Measurements from ENCODE around the gene TRIM71.
"Not testable (repeated sequence)": the region's sequence is repeated elsewhere in the genome, so short reads cannot be mapped to it uniquely, and the experiment has no call there.

The TRIM71 gene

GRCh38 chr3:32819551-32820348, 2.0 kb downstream of the TRIM71 start:
- no peak for DNase-seq (ENCODE audit: low read depth in 2 of 2)

DNA sequence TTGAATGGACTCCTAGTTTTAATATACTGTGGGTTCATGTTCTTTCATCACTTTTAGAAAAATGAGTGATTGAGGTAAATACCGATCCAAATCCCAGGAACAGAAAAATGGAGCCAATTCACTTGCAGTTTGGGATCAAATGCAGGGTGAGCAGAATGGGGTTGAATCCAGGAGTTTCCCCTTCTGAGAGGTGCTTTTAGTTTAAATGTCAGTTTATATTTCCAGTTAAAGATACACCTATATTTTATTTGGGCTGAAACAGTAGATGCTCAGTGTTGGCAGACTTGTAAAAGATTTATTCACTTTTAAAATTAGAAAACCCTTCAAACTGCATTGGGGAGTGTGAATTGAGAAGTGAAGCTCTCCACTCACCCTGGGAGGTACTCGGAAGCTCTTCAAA, 2.6 kb downstream of the TRIM71 start:
- DNase-seq (ENCODE audit: low read depth in 2 of 2): no peak

- no peak for DNase-seq (ENCODE audit: low read depth in 2 of 2)
Observed at GRCh38 chr3:32820971-32821685, 3.3 kb downstream of the TRIM71 start.

GRCh38 chr3:32821686-32822296, 4.0 kb downstream of the TRIM71 start:
- no peak for DNase-seq (ENCODE audit: low read depth in 2 of 2)

GRCh38 chr3:32822609-32823498, 5.1 kb downstream of the TRIM71 start:
- no peak for DNase-seq (ENCODE audit: low read depth in 2 of 2)

- not testable (repeated sequence) for DNase-seq (ENCODE audit: low read depth in 2 of 2)
Observed at GRCh38 chr3:32823641-32824184, 5.9 kb downstream of the TRIM71 start.

GRCh38 chr3:32825601-32826375, 8.0 kb downstream of the TRIM71 start:
- DNase-seq (ENCODE audit: low read depth in 2 of 2): no peak

DNA sequence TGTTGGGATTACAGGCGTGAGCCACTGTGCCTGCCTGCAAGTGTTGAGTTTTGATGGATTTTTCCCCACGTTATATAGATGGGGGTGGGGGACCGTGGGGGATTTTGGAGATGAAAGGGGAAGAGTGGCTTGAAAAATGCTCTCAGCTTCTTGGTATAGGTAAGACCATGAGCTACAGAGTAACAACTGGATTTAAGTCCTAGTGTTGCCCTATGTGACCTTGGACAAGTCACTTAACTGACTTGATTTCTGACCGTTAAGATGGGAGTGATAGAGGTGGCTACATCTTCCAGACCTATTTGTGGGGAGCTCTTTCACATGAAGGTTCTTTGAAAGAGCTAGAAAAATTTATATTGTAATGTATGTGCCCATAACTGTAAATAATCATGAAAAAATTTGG, 13.3 kb downstream of the TRIM71 start:
- DNase-seq (ENCODE audit: low read depth in 2 of 2): no peak

GRCh38 chr3:32831791-32832190, 14.0 kb downstream of the TRIM71 start:
- DNase-seq (ENCODE audit: low read depth in 2 of 2): no peak

DNA sequence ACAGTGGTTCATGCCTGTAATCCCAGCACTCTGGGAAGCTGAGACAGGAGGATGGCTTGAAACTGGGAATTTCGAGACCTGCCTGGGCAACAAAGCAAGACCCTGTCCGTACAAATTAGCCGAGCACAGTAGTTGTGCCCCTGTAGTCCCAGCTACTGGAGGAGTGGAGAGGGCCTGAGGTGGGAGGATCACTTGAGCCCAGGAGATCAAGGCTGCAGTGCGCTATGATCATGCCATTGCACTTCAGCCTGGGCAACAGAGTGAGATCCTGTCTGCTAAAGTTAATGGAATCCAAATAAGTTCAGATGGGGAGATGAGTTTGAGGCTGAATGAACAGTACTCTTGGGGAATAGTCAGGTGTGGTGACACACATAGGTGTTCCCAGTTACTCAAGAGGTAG, 14.4 kb downstream of the TRIM71 start:
- no peak for DNase-seq (ENCODE audit: low read depth in 2 of 2)

DNA sequence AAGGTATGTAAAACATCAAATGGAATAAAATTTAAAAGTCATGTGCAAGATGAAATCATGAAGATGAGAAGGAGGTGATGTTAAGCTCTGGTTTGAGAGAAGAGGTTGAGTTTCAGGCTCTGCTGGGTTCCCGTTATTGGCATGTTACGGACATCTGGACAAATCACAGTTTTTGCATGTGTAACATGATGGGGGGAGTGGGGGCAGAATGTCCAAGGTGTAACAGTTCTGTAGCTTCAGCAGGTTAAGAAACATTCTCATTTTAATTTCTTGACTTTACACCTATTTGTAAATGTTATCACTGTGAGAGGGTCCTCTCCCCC, 17.2 kb downstream of the TRIM71 start:
- DNase-seq (ENCODE audit: low read depth in 2 of 2): no peak

GRCh38 chr3:32835961-32836360, 18.2 kb downstream of the TRIM71 start:
- DNase-seq (ENCODE audit: low read depth in 2 of 2): no peak

DNA sequence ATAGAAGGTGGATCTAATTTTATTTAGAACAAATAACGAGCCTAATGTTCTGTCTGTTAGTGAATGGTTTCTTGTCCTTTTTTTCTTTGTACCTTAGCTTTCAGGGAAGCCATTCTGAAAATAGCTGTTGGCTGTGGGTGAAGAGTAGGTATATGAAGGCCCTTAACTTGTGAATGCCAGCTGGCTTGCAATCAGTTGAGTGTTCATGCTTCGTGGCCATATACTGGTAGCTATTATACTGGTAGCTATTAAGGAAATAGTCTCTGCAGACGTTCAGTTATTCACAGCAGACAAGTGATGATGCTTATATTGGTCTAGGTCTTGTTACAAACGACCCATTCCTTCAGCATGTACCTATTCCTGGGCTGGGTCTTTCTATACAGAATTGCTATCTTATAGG, 18.8 kb downstream of the TRIM71 start:
- no peak for DNase-seq (ENCODE audit: low read depth in 2 of 2)

- no peak for DNase-seq (ENCODE audit: low read depth in 2 of 2)
Observed at GRCh38 chr3:32837366-32837765, 19.6 kb downstream of the TRIM71 start.

- no peak for DNase-seq (ENCODE audit: low read depth in 2 of 2)
Observed at GRCh38 chr3:32837789-32838188, 20.0 kb downstream of the TRIM71 start.

DNA sequence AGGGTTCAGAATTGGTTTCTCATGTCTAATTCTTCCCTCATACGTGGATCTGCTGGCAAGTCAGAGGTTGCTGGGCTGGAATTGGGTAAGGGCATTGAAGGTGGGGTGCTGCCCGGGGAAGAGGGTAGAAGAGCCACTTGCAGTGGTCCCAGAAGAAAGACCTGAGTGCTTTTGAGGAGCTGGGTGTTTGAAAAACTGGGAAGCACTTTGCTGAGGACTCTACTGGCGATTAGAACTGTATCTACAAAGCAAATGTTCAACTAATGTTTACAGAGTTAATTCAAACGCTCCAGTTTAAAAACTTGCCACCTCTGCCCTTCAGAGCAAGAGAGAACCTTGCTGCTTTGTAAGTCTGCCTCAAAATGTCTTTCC, 21.9 kb downstream of the TRIM71 start:
- DNase-seq (ENCODE audit: low read depth in 2 of 2): no peak

GRCh38 chr3:32840086-32840841, 22.5 kb downstream of the TRIM71 start:
- DNase-seq (ENCODE audit: low read depth in 2 of 2): no peak

DNA sequence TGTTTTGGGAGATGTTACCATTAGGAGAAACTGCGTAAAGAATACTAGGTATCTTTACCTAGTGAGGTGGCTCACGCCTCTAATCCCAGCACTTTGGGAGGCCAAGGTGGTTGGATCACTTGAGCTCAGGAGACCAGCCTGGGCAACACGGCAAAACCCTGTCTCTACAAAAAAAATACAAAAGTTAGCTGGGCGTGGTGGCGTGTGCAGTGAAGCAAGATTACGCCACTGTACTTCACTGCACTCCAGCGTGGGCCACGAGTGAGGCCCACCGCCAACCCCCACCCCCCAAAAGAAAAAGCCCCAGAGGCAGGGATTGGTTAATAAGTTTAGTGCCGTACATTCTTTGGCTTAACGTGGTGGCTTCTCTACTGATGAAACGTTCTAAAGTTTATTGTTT, 23.5 kb downstream of the TRIM71 start:
- no peak for DNase-seq (ENCODE audit: low read depth in 2 of 2)

DNA sequence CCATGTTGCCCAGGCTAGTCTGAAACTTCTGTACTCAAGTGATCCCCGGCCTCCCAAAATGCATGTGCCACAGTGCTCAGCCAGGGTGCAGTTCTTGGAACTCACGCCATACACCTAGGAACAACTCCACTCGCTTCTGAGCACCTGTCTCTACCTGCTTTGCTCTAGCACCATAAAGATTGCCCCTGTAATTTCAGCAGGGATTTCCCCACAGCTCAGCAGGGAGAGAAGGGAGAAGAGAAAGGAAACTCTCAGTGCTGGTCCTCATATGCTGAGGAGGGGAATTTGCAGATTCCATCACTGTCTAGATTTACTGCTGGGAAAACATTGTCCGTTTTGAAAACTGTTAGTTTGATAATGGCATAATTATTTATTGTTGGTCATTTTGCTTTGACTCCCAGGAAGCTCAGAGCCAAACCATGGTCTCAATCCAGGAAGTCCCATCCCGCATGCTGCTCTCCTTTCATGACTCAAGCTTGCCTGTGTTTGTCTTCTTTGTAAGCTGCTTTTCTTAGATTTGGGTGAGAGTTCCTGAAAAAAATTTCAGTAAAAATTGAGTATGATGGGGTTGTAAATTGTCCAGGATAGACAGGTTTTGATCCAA, 24.2 kb downstream of the TRIM71 start:
- no peak for DNase-seq (ENCODE audit: low read depth in 2 of 2)

DNA sequence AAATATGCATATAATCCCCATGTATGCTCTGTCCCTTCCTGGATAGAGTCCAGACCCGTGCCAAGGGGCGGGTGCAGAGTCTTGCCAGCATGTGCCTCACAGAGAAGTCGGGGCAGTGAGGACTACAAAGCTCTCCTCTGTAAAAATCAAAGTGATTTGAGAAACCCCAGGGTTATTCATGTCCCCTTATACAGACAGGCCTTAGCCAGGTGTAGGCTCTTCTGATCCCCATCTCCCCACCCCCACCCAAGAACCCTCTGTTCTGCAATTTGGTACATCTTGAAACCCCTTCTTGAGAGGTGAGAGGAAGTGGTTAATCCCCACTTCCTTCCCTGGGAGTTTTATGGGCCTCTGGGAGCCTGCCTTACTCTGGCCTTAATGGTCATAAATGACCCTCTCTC, 24.7 kb downstream of the TRIM71 start:
- no peak for DNase-seq (ENCODE audit: low read depth in 2 of 2)
